ENCODE data around the gene TNFRSF13B. TPM values are rescaled to one million over a fixed set of nuclear protein-coding genes. Genes with fewer than 3 reads are reported as not detected.

Gene TNFRSF13B
- total RNA-seq: not detected

- Histone ChIP-seq H3K36me3 (no peaks in the 10 kb centered on the region), H3K27ac (no peak within 1 kb of the TSS), H3K4me3 (no peak within 1 kb of the TSS), H3K9me3 (no peaks in the 10 kb centered on the region), H3K27me3 (replicated peaks; ENCODE audit: insufficient read depth) (no peaks in the 10 kb centered on the region), H3K4me1 (ENCODE audit: control insufficient read depth in 1 of 2, low read depth in 2 of 2) (no peaks in the 10 kb centered on the region)
- no peak for ATAC-seq (ENCODE audit: insufficient number of reproducible peaks, low FRiP score, low read depth)
- DNase-seq (ENCODE audit: low spot score): no peak
- no peak for TF ChIP-seq CTCF (IDR thresholded peaks at IDR 0.05)
Observed at GRCh38 chr17:16971458-16972338, at the start of gene TNFRSF13B. TNFRSF13B (minus strand) TSS chr17:16972118; CDS start chr17:16972075, 43 bp downstream.

GRCh38 chr17:17021194-17021863 is 49.4 kb upstream of the TNFRSF13B start:
- no peak for TF ChIP-seq CTCF (IDR thresholded peaks at IDR 0.05)
- Histone ChIP-seq H3K36me3 (no peaks in the 10 kb centered on the region), H3K27me3 (replicated peaks; ENCODE audit: insufficient read depth) (no peaks in the 10 kb centered on the region), H3K27ac (peak overlapping the region; percentile 56 to 62), H3K9me3 (no peaks in the 10 kb centered on the region), H3K4me3 (no peak overlapping the region), H3K4me1 (ENCODE audit: control insufficient read depth in 1 of 2, low read depth in 2 of 2) (peaks cover 3 to 27% of the 10 kb centered on the region in 2 donors)
- ATAC-seq (ENCODE audit: insufficient number of reproducible peaks, low FRiP score, low read depth) (no peak), DNase-seq (ENCODE audit: low spot score) (peak; percentile 72)

- DNase-seq (ENCODE audit: low spot score) (no peak), ATAC-seq (ENCODE audit: insufficient number of reproducible peaks, low FRiP score, low read depth) (no peak)
- Histone ChIP-seq H3K36me3 (no peaks in the 10 kb centered on the region), H3K9me3 (no peaks in the 10 kb centered on the region), H3K27ac (peak overlapping the region; percentile 56 to 62), H3K4me1 (ENCODE audit: control insufficient read depth in 1 of 2, low read depth in 2 of 2) (peaks cover 3 to 27% of the 10 kb centered on the region in 2 donors), H3K27me3 (replicated peaks; ENCODE audit: insufficient read depth) (no peaks in the 10 kb centered on the region), H3K4me3 (no peak overlapping the region)
- TF ChIP-seq CTCF (IDR thresholded peaks at IDR 0.05): no peak
Observed at GRCh38 chr17:17020821-17021193, 48.9 kb upstream of the TNFRSF13B start.

GRCh38 chr17:17019891-17020456 is 48.1 kb upstream of the TNFRSF13B start:
- Histone ChIP-seq H3K27ac (no peak overlapping the region), H3K27me3 (replicated peaks; ENCODE audit: insufficient read depth) (no peaks in the 10 kb centered on the region), H3K9me3 (no peaks in the 10 kb centered on the region), H3K4me3 (no peak overlapping the region), H3K36me3 (no peaks in the 10 kb centered on the region), H3K4me1 (ENCODE audit: control insufficient read depth in 1 of 2, low read depth in 2 of 2) (peaks cover 3 to 24% of the 10 kb centered on the region in 2 donors)
- TF ChIP-seq CTCF (IDR thresholded peaks at IDR 0.05): no peak
- DNase-seq (ENCODE audit: low spot score): no peak
- no peak for ATAC-seq (ENCODE audit: insufficient number of reproducible peaks, low FRiP score, low read depth)

GRCh38 chr17:17019430-17019762 is 47.5 kb upstream of the TNFRSF13B start:
- no peaks in the 10 kb centered on the region for H3K27me3 ChIP-seq (replicated peaks; ENCODE audit: insufficient read depth)
- no peak for DNase-seq (ENCODE audit: low spot score)
- H3K36me3 ChIP-seq: no peaks in the 10 kb centered on the region
- ATAC-seq (ENCODE audit: insufficient number of reproducible peaks, low FRiP score, low read depth): no peak
- TF ChIP-seq CTCF (IDR thresholded peaks at IDR 0.05): no peak
- H3K4me1 ChIP-seq (ENCODE audit: control insufficient read depth in 1 of 2, low read depth in 2 of 2): peaks cover 3 to 19% of the 10 kb centered on the region in 2 donors
- no peak overlapping the region for H3K27ac ChIP-seq
- H3K9me3 ChIP-seq: no peaks in the 10 kb centered on the region
- no peak overlapping the region for H3K4me3 ChIP-seq
